CD4-positive, alpha-beta T cell treated with Interleukin-4 for 1 hour (primary cell): ENCODE data around the gene ADAD1.

Source experiments
- DNase-seq, 2 donors: peaks; one replicate each; pipeline ENCODE4 v3.0.0-alpha.2; 2020 to 2022

ADAD1 gene

DNA sequence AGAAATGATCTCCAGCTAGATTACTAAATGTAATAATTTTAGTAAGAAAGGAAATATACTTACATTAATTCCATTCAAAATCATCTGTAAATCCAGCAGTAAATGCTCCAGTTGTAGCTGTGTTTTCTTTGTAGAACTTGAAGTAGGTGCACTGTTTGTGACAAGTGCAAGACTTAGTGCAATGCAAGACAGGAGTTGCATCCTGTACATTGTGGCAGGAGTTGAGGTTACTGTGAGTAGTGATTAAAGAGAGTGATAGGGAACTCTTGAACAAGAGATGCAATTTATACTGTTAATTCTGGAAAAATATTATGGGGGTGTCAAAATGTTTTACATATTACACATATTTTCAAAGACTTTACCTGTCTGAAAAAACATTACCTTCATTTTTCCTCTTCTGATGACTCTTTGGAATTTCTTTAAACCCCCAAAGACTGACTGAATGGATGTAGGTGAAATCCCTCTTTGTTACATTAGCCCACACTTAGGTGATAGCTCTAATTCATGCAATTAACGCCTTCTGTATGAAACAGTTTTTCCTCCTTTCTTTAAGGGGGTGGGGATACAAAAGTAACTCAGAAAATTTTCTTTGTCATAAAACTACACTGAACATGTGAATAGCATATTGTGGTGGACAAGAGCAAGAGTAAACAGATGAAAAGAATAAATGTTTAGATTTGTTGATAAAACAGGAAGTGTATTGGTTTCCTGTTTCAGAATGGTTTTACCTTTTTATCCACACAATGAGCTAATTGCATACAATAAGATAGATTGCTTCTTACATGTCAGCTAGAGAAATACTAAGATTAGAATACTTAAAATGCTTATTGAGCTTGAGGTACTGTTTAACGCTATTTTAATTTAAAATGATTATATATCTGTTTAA is 77.7 kb downstream of the ADAD1 start, which contains the start of gene IL2:
Gene IL2 (minus strand): TSS at position 495 of the 886 bp plus-strand sequence. CDS start 285 bp downstream, at position 210.
- DNase-seq = peak in 1 of 2 donors; percentile 51

GRCh38 chr4:122458625-122459024 is 79.8 kb downstream of the ADAD1 start:
- peak; percentile 17 to 58 for DNase-seq

DNA sequence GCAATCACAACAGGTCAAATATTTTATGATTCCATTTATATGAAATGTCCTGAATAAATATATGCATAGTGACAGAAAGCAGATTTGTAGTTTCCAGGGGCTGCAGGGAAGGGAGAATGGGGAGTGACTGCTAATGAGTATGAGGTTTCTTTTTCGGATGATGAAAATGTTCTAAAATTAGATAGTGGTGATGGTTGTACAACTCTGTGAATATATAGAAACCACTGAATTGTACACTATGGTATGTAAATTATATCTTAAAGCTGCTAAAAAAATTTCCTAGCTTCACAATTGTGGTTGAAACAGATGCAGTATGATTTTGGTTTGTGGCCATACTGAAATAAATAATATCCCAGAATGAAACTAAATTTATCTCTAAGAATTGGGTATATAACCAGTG is 90.6 kb downstream of the ADAD1 start:
- DNase-seq = no peak

- DNase-seq = no peak
These were observed 96.4 kb downstream of the ADAD1 start for GRCh38 chr4:122475233-122475632.

GRCh38 chr4:122476126-122476525 is 97.3 kb downstream of the ADAD1 start:
- DNase-seq = no peak

GRCh38 chr4:122476745-122477144 is 97.9 kb downstream of the ADAD1 start:
- no peak for DNase-seq
